GM18508 (cell line): ENCODE data around the gene PANK2.
"Not testable (repeated sequence)": the region's sequence is repeated elsewhere in the genome, so short reads cannot be mapped to it uniquely, and the experiment has no call there.

Source experiments
- ATAC-seq: cut with Tn5 transposase; IDR thresholded peaks from one replicate; pipeline ENCODE4 v1.9.1; 2021; ENCODE audit warnings: moderate number of reproducible peaks; ENCODE audit not compliant: insufficient read depth, unreplicated experiment

The PANK2 gene

DNA sequence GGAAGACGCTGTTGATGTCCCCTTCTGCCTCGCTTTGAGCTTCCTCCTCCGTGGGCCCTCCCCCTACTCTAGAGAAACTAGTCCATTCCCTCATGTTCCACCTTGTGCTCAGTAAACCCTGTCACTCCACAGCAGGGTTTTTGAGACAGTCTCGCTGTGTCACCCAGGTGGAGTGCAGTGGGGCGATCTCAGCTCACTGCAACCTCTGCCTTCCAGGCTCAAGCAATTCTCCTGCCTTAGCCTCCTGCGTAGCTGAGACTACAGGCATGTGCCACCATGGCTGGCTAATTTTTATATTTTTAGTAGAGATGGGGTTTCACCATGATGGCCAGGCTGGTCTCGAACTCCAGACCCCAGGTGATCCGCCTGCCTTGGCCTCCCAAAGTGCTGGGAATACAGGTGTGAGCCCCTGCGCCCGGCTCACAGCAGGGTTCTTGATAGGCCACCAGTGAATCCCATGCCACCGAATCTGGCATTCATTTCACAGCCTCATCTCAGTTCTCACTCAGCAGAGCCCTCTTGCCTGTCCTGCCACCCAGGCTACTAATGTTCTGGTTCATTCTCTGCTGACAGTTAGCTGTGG is 36.0 kb downstream of the PANK2 start:
- no peak for ATAC-seq

DNA sequence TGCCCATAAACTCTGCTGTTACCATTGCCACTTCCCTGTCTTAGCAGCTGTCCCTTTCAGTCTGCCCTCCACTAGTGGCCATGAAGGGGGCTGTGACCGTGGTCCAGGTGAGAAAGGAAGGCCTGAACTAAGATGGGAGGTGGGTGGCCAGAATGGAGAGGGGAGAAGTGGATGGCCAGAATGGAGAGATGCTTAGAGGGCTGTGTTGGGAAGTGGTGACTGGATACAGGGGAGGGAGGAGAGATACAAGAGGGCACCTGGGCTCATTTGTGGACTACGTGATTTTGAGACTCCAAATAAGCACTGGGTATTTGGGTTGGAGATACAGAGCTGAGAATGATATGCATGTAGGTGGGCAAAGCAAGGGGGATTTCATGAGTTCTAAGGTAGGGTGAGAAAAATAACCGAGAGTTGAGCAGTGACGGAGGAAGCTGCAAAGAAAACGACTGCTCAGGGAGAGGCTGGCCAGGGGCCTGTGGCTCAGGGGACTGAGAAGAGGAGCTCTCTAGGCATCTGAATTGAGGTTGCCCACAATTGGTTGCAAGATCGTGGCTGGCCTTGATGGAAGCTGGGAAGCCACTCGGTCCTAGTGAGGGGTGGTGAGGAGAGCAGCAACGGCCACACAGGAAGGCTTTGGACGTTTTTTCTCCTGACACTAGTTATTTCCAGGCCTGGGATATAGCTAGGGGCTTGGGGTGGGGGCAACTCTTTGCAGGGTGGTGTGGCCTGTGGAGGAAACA is 36.9 kb downstream of the PANK2 start:
- no peak for ATAC-seq

DNA sequence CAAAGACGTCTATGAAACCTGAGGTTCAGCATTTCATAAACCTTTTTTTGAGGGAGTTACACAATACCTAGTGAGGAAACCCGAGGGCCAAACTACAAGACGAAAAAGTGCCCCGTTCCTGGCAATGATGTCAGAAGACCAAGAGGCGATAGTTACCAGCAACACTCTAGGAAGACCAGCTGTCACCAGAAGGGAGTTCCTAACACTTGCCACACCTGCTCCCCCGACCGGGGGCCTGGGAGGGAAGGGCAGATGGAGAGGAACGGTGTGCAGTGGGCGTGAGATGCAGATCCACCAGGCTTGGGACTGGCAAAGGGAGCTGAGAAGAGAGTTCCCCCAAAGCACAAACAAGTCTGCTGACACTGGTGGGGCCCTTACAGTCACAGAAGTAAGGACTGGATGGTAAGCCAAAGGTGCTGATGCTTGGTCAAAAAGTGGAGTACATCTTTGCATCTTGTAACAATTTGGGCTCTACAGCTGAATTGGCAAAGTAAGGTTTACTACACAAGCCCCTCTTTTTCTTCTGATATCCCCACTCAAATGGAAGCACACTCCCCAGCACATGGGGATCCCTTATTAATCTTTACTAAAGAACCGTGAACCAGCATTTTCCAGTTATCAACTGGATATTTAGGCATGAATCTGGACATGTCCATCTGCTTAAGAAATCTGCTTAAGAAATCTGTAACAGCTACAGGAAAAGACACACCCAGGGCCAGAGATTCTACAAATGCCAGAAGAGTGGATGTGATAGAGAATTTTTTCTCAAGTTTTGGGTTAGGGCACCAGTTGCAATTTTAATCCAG is 38.5 kb downstream of the PANK2 start:
- no peak for ATAC-seq

DNA sequence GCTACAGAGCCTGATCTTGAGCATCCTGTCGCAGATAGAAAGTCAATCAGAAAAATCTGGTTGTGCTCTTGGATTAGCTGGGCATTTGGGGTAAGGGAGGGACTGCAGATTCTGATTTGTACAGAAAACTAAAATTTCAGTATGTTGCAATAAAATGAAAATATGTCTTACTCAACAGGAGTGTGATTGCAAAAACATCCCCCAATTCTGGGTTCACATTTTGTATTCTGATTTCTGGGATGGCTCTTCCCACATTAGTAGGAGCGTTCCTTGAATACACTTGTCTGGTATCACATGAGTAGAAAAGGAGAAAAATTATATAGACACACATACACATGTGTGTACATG is 40.5 kb downstream of the PANK2 start:
- ATAC-seq: no peak

DNA sequence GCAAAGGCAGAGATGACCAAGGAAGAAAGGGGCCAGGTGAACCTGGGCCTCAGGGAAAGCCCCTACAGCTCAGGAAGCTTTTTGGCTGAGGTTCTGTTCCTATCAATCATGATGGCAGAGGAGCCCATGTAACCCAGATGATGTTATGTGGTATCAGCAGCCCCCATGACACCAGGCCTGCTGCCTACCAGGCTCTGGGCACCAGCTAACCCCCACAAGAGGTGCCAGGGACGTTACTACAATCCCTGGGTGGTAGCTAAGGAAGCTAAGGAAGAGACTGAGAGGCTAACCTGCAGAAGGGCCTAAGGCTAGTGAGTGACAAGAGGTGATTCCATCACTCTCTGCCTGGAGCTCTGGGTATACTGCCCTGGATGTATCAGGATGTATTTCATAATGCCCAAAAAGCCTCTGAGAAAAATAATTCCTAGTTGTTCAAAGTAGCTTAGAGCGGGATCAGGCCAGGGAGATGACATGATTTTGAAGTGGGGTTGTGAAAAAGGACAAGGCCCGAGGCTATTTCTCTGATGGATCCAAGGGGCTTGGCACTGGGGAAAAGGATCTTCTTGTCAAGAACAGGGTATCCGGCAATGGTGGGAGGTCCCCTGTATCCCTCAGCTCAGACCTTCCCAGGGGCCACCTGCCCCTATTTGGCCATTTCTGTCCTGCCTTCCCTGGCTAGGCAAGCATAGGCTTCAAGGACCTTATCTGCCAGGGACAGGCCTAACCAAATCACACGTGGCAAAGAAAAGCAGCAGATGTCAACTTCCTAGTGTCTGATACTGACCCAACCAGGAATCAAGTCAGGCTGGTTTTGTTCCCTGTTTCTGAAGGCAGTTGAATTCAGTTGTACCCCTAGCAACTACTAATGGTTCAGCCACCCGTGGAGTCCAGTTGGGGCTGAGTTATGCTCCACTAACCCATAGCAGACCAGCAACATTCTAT is 41.3 kb downstream of the PANK2 start:
- no peak for ATAC-seq

DNA sequence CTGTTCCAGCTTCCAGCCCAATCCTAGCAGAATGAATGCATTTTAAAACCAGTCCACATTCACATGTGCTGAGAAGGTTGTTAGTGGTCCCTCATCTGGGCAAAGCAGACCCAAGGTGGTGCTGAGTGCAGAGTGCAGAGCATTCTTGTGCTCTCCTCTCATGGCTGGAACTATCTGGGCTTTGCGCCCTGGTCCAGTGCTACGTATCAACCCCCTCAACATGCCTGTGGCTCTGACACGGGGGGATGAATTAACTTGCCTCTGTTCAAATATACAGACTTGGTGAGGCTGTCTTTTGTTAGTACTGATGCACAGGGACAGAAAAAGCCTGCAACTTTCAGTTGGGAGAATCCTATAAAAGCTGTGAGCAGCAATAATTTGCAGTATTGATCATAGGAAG is 42.5 kb downstream of the PANK2 start:
- no peak for ATAC-seq

DNA sequence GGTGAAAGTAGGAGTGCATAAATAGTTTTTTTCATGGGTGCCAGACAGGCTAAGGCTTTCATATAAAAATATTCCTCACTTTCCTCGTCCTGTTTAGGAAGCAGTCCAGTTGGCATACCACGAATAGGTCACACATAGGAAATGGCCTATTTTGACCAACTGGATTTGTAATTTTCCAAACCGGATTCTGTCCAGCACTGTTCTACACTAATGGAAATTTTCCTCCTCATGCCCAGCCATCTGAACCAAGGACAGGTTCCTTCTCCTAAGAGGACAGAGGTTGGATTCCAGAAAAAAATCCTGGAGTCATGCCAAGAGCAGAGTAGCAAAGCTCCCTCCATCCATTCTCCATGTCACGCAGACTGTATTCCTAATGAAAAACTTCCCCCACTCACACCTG is 43.1 kb downstream of the PANK2 start:
- no peak for ATAC-seq

DNA sequence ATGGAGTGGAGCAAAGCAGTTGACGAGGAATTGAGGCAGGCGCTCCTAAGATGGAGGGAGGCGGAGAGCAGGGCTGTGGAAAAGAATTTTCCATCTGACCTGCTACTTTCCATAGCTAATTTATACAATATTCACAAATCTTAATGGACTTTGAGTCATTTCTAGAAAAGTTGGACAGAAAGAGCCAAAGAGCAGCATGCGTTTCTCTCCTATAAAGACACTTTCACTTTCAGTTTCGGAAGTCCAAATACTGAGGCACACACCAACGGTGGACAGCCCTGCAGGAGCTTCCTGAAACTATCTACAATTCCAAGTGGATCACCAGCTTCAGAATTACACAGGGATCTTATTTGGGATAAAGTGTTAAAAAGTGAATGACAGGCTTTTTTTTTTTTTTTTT is 43.5 kb downstream of the PANK2 start:
- no peak for ATAC-seq

DNA sequence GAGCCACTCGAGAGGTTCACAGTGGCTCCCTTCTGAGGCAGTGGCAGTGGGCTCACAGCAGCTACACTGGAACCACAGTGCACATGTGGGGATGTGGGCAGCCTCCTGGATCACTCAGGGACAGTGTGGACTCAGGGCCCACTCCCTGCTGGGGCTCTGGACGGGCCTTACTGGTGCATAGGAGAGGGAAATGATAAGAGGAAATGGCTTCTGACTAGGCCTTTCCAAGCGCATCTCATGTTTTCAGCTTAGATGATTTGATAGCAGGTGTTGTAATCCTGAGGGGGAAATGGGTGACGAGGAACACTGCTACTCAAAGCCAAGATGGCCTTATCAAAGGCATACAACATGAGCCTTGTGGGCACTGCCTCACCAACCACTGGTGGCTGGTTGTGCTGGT is 44.0 kb downstream of the PANK2 start:
- no peak for ATAC-seq

DNA sequence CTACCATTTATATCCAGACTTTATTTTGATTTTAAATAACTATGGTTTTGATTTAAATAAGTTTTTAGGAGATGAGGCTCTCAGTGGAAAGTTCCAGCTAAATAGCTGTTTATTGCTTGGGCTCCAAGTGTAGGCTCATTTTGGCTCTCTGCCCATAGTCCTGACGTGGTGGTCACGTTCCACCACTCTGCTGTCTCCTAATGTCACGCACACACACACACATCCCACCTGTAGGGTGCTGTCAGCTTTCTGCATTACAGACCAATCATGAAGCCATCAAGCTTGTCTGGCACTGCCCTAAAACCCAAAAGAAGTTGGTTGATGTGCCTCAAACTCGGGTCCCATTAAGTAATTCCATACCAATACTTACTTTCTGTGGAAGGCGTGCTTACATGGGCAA is 45.4 kb downstream of the PANK2 start:
- ATAC-seq: no peak

DNA sequence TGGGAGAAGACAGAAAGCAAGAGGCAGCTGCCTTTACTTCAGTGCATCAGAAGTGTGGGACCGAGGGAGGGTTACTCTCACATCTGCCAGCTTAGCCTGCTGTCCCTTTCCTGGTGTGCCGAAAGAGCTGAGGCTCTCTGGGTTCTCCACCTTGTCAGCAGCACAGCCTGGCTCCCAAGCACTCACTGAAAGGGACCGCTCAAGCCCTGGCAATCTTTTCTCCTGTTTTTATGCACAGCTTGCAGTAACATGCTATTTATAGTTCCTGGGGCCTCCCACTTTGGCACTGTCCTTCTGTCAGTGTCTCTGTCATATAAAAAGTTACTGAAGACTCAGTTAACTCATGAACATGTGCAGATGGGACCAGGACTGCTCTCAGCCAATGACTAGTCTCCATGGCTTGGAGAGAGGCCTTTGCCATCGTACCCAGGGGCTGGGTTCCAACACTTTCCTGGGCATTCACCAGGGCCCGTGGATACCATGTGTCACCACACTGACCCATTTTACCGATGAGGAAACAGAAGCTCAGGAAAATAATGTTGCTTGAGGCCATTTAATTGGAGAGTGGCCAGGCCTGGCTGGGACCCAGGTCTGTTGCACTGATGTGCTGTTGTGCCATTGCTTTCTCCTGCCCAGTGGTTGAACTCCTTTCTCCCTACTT is 46.2 kb downstream of the PANK2 start:
- no peak for ATAC-seq

DNA sequence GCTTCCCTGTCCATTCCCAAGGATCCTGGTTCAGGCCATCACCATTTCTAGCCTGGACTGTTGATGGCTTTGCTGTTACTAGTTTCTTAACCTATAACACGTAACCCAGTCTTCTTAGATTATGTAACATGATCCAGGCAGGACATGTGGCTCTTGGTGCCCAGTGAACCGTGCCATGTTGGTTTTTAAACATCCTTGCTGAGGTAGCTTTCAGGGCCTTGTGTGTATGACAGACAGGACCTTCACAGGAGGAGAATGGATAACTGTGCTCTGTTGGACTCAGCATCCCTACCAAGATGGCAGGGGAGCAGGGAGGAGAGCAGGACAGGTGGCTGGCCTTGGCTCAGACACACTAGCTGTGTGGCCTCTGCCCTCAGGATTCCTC is 46.8 kb downstream of the PANK2 start:
- ATAC-seq: no peak

DNA sequence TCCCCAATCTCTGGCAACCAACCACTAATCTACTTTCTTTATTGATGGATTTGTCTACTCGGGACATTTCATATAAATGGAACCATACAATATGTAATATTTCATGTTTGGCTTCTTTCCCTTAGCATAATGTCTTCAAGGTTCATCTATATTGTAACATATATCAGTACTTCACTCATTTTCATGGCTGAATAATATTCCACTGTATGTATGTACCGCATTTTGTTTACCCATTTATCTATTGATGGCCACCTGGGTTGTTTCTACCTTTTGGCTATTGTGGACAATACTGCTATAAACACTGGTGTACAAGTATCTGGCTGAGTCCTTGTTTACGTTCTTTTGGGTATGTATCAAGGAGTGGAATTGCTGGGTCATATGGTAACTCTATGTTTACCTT is 48.4 kb downstream of the PANK2 start:
- no peak for ATAC-seq

DNA sequence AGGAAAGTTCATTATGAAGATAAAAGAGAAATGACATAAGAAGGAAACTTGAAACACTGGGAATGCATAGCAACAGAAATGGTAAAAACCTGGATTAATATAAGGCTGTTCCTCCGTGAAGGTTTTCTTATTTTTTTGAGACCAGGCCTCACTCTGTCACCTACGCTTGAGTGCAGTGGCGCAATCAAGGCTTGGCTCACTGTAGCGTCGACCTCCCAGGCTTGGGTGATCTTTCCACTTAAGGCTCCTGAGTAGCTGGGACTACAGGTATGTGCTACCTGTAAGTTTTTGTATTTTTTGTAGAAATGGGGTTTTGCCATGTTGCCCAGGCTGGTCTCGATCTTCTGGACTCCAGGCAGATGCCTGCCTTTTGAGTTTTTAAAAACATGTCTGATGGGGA is 51.7 kb downstream of the PANK2 start:
- no peak for ATAC-seq

DNA sequence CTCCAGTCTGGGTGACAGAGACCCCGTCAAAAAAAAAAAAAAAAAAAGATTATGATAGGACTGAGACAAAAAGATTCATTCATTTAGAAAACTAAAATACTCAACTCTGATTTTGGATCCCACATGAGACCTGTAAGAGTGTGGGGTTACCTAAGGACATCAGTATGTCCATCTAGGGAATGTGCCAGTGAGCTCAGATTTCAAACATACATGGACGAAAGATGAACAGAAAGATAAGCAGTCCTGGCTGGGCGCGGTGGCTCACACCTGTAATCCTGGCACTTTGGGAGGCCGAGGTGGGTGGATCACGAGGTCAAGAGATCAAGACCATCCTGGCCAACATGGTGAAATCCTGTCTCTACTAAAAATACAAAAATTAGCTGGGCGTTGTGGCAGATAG is 57.5 kb downstream of the PANK2 start:
- ATAC-seq: not testable (repeated sequence)

DNA sequence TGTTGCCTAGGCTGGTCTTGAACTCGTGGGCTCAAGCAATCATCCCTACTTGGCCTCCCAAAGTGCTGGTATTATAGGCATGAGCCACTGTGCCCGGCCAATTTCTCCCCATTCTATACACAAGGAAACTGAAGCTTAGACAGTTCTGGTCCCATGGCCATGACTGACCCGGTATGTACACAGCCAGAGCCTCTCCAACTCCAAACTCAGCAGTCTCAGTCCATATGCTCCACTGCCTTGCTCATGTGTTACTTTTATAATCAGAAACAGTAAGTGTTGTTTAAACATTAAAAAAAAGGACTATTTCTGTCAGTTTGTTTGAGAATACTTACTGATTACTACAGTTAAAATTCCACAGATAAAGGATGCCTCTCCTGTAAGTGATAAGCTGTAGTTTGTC is 75.5 kb downstream of the PANK2 start:
- no peak for ATAC-seq

DNA sequence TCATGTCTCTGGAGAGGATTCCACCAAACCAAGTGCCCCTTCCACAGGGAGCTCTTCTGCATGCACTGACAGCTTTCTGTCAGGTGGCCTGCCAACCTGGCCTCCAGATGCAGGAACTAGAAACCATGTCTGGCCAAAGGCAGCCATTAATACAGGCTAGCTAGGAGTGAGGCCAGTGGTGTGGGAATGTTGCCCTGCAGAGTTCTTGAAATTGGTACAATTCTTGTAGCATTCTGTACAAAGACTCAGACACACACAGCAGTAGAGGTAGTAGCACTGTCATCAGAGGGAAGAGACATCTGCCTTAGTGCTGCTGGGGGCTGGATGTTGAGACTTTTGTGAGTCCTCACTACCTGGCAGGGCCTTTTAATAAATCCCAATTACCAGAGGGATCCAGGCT is 77.4 kb downstream of the PANK2 start:
- ATAC-seq: no peak

DNA sequence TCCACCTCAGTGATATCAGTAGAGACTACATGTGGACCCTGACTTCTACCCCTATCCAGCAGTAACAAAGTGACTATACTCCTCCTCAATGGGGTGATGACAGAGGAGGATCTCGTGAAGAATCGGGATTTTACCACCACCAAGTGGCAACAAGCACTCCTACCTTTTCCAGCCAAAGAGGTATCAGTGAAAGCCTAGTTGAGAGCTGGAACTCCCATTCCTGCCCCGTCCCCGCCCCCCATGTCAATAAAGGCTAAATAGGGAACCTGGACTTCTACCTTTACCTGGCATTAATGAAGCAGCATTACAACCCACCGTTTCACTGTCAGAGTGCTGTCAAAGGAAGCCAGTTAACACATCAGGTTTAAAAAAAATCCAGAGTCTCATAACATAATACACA is 80.8 kb downstream of the PANK2 start:
- ATAC-seq: no peak

DNA sequence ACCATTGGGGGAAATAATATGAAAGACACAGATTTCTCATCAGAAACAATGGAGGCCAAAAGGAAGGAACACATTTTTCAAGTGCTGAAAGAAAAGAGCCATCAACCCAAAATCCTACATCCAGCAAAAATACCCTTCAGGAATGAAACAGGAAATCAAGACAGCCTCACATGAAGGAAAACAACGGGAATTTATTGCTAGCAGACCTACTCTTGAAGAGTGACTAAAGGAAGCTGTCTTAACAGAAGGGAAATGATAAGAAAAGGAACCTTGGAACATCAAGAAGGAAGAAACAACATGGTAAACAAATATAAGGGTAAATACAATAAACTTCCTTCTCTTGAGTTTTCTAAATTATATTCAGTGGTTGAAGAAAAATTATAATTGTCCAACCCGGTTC is 82.0 kb downstream of the PANK2 start:
- ATAC-seq: no peak

DNA sequence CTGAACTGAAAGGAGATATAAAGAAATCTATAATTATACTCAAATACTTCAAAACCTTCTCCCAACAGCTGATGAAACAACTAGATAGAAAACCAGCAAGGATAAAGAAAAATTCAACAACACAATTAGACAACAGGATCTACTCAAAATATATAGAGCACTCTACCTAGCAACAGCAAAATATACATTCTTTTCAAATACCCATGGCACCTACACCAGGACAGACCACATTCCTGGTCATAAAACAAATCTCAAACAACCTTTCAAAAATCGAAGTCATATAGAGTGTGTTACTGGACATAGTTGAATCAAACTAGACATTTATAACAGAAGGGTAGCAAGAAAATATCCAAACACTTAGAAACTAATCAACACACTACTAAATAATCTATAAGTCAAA is 83.0 kb downstream of the PANK2 start:
- no peak for ATAC-seq
